OCI-M1 (cell line): ENCODE data around the gene F2R.
"Not testable (repeated sequence)": the region's sequence is repeated elsewhere in the genome, so short reads cannot be mapped to it uniquely, and the experiment has no call there.

Experiments used
- DNase-seq: peaks from one replicate; lab custom pipeline; 2025; lab: John Stamatoyannopoulos, UW

Gene F2R

GRCh38 chr5:76720988-76721569 lies 5.2 kb downstream of the F2R start:
- peak; percentile 81 for DNase-seq

- no peak for DNase-seq
These were observed 7.3 kb downstream of the F2R start for GRCh38 chr5:76723266-76723665.

GRCh38 chr5:76723906-76724305 lies 8.0 kb downstream of the F2R start:
- DNase-seq, result no peak

GRCh38 chr5:76724871-76725270 lies 8.9 kb downstream of the F2R start:
- DNase-seq, result no peak

- DNase-seq, result no peak
These were observed 13.0 kb downstream of the F2R start for GRCh38 chr5:76728965-76729364.

- DNase-seq, result no peak
These were observed 13.7 kb downstream of the F2R start for GRCh38 chr5:76729373-76730290.

GRCh38 chr5:76732405-76733048 lies 16.6 kb downstream of the F2R start:
- no peak for DNase-seq

- no peak for DNase-seq
These were observed 17.1 kb downstream of the F2R start for GRCh38 chr5:76733049-76733417.

- DNase-seq, result peak; percentile 36
These were observed 20.0 kb downstream of the F2R start for GRCh38 chr5:76735762-76736545.

- DNase-seq, result peak; percentile 33
These were observed 21.0 kb downstream of the F2R start for GRCh38 chr5:76736679-76737556.

GRCh38 chr5:76737846-76738245 lies 21.9 kb downstream of the F2R start:
- no peak for DNase-seq

GRCh38 chr5:76741506-76741905 lies 25.6 kb downstream of the F2R start:
- not testable (repeated sequence) for DNase-seq

GRCh38 chr5:76742583-76742982 lies 26.7 kb downstream of the F2R start:
- peak; percentile 26 for DNase-seq

GRCh38 chr5:76744632-76745031 lies 28.7 kb downstream of the F2R start:
- no peak for DNase-seq

GRCh38 chr5:76745670-76746069 lies 29.7 kb downstream of the F2R start:
- DNase-seq, result no peak

- DNase-seq, result peak; percentile 37
These were observed 30.8 kb downstream of the F2R start for GRCh38 chr5:76746677-76747076.

GRCh38 chr5:76747706-76748105 lies 31.8 kb downstream of the F2R start:
- no peak for DNase-seq

- DNase-seq, result no peak
These were observed 35.4 kb downstream of the F2R start for GRCh38 chr5:76751291-76751690.

- no peak for DNase-seq
These were observed 38.7 kb downstream of the F2R start for GRCh38 chr5:76754668-76755078.

GRCh38 chr5:76755779-76756637 lies 40.1 kb downstream of the F2R start:
- DNase-seq, result no peak
